Adipocyte (in vitro differentiated cells): ENCODE results near the gene NDUFB8.

ENCODE experiments used
- DNase-seq: peaks from one replicate; pipeline ENCODE4 v3.0.0-alpha.2; 2015; ENCODE audit warnings: low read depth
- H3K27me3 ChIP-seq: replicated peaks from 2 replicates; pipeline ENCODE4 v1.7.0; 2013; ENCODE audit warnings: mild to moderate bottlenecking, low read length, moderate library complexity; ENCODE audit not compliant: control insufficient read depth, insufficient read depth
- H3K36me3 ChIP-seq: 2 replicates; pipeline ENCODE4 v1.7.0; 2013; ENCODE audit warnings: low read length, mild to moderate bottlenecking, moderate library complexity; ENCODE audit not compliant: control insufficient read depth, insufficient read depth, severe bottlenecking
- H3K4me1 ChIP-seq: 2 replicates; pipeline ENCODE4 v1.7.0; 2013; ENCODE audit warnings: mild to moderate bottlenecking, low read length, moderate library complexity; ENCODE audit not compliant: control insufficient read depth, insufficient read depth
- H3K4me3 ChIP-seq: 2 replicates; pipeline ENCODE4 v1.7.0; 2013; ENCODE audit warnings: mild to moderate bottlenecking, low read length, moderate library complexity
- H3K9ac ChIP-seq: 2 replicates; pipeline ENCODE4 v1.7.0; 2013; ENCODE audit warnings: mild to moderate bottlenecking, low read length, moderate library complexity
- H3K9me3 ChIP-seq: 2 replicates; pipeline ENCODE4 v1.7.0; 2013; ENCODE audit warnings: mild to moderate bottlenecking, low read length, moderate library complexity; ENCODE audit not compliant: control insufficient read depth

The NDUFB8 gene

DNA sequence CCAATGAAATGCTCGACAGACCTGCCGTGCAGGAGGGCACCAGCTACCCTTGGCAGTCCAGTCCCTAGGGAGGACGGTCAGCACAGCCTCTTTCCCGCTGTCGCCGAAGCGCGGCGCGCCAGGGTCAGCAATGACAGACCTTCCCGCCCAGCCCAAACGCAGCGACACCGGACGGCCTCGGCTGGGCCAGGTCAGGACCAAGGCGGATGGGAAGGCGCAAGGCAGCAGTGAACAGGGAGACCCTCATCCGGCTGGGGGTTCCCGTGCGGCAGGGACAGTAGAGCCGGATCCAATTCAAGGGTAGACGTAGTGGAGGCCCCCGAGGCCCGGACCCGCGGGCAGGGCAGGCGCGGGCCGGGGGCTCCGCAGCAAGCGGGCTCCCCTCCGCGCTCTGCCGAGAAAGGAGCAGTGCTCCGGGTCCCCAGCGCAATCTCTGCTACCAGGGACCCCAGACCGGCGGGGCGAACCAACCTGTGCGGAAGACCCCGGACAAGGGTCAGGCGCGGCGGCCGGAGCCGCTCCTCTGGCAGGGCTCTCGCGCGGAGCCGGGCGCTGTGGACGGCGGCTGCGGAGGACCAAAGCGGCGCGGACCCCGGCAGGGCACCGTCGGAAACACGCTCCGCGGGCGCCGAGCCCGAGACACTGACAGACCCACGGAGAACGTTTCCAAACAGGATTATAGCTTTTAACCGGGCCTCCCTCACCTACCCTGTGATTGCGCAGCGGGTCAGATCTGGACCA, 10.2 kb downstream of the NDUFB8 start, which contains the start of gene SEC31B:
SEC31B (minus strand) TSS at position 551 of the 741 bp plus-strand sequence. CDS start 2,909 bp downstream, outside the sequence.
- no peaks in the 10 kb centered on the region for H3K9me3 ChIP-seq
- peak within 1 kb of the TSS; percentile 78 for H3K4me3 ChIP-seq
- DNase-seq = peak; percentile 44
- H3K27me3 ChIP-seq = no peaks in the 10 kb centered on the region
- H3K4me1 ChIP-seq = peaks cover 16% of the 10 kb centered on the region
- H3K9ac ChIP-seq = peak within 1 kb of the TSS; percentile 69
- H3K36me3 ChIP-seq = peaks cover 17% of the 10 kb centered on the region

DNA sequence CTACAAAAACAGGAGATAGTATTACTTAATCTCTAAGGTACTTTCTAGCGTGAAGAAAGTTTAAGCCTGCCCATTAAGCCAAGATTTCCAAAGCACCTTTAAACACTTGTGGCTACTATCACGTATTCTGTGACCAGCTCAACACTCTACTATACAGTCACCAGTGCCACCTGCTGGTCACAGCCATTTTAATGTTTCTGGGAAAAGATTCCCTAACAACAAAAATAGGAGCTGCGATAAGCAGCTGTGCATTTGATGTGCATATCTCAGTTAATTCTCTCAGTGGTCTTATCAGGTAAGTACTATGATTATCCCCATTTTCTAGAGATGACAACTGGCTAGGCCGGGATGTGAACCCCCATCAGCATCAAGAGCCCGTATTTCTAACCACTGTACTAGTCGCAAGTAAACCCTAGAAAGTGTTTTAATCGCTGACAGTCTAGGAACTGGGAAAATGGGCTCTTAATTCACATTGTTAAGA, 10.9 kb downstream of the NDUFB8 start:
- Histone ChIP-seq H3K9ac (peak overlapping the region; percentile 69), H3K27me3 (no peaks in the 10 kb centered on the region), H3K4me3 (peak overlapping the region; percentile 78), H3K9me3 (no peaks in the 10 kb centered on the region), H3K4me1 (peaks cover 16% of the 10 kb centered on the region), H3K36me3 (peaks cover 10% of the 10 kb centered on the region)
- DNase-seq = peak; percentile 88

DNA sequence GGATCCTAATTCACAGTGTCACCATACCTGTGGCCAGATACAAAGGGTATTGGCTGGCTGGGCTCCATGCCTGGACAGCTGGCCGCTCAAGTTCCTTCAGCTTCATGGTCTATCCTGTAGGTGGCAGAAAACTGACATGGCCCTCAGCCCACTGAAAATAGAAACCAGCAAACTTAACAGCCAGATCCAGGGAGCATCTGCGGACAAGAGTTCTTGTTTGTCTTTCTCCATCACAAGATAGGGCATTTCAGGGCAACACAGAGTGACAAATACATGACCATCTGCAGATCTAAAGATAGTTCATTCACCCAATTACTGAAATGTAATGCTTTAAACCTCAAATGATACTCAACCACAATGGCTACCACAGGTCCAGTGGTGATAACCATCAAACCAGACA, 12.8 kb downstream of the NDUFB8 start:
- Histone ChIP-seq H3K9me3 (no peaks in the 10 kb centered on the region), H3K27me3 (peaks cover 3% of the 10 kb centered on the region)

DNA sequence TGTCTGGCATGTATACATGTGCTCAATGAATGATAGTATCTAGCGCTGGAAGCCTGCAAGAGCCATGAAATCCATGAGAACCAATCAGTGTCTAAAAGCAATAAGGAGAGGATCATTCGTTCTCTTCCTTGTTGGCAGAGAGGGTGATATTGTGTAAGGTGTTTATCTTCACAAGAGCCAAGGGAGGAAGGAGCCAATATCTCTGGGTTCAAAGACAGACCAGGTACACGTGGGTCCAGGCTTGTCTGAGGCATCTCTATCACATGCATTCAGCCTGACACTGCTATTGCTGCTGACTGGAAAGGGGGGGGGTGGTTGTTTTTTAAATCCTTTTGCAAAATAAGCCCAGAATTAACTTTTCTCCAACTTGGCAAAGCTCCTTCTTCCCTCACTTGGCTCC, 14.1 kb downstream of the NDUFB8 start:
- DNase-seq = no peak
- Histone ChIP-seq H3K36me3 (no peaks in the 10 kb centered on the region), H3K4me3 (no peak overlapping the region), H3K9ac (no peak overlapping the region), H3K4me1 (peaks cover 16% of the 10 kb centered on the region), H3K27me3 (peaks cover 3% of the 10 kb centered on the region), H3K9me3 (no peaks in the 10 kb centered on the region)

More for the DNA sequence above, 12.8 kb downstream of the NDUFB8 start:
- Histone ChIP-seq H3K9ac (no peak overlapping the region), H3K4me1 (peaks cover 16% of the 10 kb centered on the region), H3K4me3 (no peak overlapping the region), H3K36me3 (no peaks in the 10 kb centered on the region)
- no peak for DNase-seq

DNA sequence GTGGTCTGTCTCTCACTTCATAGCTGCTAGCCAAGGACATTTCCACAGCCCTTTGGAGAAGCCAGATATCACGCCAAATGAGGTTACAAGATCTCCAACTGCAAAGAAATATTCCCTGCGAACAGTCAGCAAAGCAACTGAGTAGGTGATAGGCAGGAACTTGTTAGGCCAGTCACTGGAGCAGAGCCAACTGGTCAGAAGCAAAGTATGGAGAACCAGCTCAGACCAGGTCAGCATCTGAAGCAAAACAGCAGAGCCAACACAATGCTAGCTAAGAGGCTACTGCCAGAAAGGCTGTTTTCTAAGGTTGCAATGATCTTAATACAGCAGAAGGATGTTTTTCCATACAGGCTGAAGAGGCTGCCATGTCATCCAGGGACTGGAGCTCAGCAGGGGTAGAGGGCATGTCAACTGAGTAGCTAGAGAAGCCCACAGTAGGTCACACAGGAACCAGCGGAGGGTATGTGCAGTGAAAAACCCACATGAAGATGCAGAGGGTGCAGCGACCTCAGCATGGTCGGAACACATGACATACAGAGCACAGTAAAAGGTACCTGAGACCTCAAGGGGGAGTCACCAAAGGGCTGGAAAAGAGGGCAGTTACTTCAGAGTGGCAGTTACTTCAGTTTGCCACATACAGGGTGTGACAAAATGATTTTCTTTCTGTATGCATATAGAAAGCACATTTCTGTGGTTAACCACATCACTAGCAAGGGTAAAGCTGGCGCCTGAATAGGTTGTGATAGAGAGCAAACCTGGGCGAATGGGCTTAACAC, 18.9 kb downstream of the NDUFB8 start:
- no peak for DNase-seq
- Histone ChIP-seq H3K27me3 (peaks cover 6% of the 10 kb centered on the region), H3K4me3 (no peak overlapping the region), H3K9me3 (no peaks in the 10 kb centered on the region), H3K36me3 (peaks cover 3% of the 10 kb centered on the region), H3K4me1 (peaks cover 2% of the 10 kb centered on the region), H3K9ac (no peak overlapping the region)

DNA sequence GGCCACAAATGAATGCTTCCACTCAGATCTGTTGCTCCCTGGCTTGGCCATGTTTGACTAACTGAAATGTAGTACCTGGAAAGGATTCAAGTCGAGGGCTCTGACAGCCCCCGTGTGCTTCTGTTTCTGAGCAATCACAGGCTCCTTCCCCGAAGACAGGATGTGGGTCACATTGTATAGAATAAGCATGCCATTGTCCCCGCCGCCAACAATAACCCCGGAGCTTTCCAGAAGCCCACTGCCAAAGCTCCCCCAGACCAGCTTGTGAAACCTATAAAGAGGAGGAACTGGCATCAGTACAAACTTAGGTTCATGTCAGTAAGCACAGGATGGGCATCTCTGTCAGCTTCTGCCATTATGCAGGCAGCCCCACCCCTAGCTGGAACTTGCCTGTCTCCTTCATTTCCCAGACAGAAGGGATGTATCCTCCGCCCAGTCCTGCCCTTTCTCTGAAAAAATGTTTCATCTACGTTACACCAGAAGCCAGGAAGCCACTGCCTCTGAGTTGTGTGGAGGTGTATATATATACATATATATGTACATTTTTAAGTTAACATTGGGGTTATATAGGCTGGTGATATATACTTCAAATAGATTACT, 20.3 kb downstream of the NDUFB8 start:
- H3K4me1 ChIP-seq = peaks cover 1% of the 10 kb centered on the region
- peaks cover 6% of the 10 kb centered on the region for H3K27me3 ChIP-seq
- H3K9me3 ChIP-seq = no peaks in the 10 kb centered on the region
- no peak for DNase-seq
- H3K36me3 ChIP-seq = peaks cover 8% of the 10 kb centered on the region
- H3K4me3 ChIP-seq = no peak overlapping the region
- H3K9ac ChIP-seq = no peak overlapping the region

DNA sequence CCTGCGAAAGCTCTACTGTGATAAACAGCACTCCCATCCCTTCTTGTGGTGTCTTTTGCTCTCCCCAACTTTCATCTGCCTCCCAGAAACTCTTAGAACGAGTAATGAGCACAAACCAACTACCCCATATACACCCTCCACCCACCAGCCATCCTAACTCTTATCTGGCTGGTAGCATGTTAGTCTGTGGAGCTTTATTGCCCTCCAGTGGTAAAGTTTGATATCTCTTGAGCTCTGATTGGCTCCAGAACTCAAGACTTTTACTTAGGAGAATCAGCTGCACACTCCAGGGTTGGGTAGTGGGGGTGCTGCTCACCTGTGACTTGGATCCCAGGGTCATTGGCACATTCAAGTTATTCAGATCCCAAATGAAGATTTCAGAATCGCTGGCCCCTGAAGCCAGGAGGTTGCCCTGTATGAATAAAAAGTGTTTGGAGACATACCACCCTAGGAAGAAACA, 20.9 kb downstream of the NDUFB8 start:
- H3K4me1 ChIP-seq = peaks cover 3% of the 10 kb centered on the region
- peaks cover 6% of the 10 kb centered on the region for H3K27me3 ChIP-seq
- H3K9me3 ChIP-seq = no peaks in the 10 kb centered on the region
- DNase-seq = peak; percentile 68
- no peak overlapping the region for H3K4me3 ChIP-seq
- no peak overlapping the region for H3K9ac ChIP-seq
- H3K36me3 ChIP-seq = peaks cover 8% of the 10 kb centered on the region

DNA sequence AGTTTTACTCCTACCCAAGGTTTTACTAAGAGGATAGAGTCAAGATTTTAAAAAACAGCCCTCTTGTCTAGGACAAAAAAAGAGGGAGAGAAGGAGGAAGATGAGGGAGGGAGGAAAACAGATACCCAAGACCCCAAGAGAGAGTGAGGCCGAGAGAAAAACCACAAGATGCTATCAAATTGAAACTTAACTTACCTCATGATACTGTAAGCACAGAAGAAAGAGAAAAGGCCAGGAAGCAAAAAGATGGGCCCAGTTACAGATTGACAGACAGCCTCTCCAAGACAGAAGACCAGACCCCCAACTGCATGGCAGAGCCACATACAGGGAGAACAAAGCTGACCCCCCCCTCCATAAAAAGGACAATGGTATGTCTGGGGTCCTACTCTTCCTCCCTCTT, 21.4 kb downstream of the NDUFB8 start:
- Histone ChIP-seq H3K27me3 (peaks cover 6% of the 10 kb centered on the region), H3K9ac (no peak overlapping the region), H3K9me3 (no peaks in the 10 kb centered on the region), H3K4me1 (peaks cover 3% of the 10 kb centered on the region), H3K36me3 (peaks cover 8% of the 10 kb centered on the region), H3K4me3 (no peak overlapping the region)
- DNase-seq = no peak

DNA sequence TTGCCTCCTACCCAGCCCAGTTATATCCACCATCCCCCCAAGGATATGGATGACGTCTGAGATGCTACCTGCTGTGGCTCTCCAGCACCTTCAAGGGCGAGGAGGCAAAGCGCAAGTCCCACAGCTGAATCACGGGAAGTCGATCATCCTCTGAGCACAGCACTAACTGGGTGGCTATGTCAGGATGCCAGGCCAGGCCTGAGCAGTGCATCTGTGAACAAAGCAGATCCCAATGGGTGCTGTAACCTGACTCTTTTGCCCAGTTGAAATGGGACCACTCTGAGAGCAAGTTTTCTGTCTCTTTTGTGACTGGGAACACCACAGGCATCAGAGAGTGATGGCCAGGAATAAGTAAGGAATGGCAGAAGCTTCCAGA, 22.3 kb downstream of the NDUFB8 start:
- Histone ChIP-seq H3K9ac (no peak overlapping the region), H3K27me3 (peaks cover 4% of the 10 kb centered on the region), H3K4me3 (no peak overlapping the region), H3K9me3 (no peaks in the 10 kb centered on the region), H3K4me1 (peaks cover 3% of the 10 kb centered on the region), H3K36me3 (peaks cover 8% of the 10 kb centered on the region)
- no peak for DNase-seq

DNA sequence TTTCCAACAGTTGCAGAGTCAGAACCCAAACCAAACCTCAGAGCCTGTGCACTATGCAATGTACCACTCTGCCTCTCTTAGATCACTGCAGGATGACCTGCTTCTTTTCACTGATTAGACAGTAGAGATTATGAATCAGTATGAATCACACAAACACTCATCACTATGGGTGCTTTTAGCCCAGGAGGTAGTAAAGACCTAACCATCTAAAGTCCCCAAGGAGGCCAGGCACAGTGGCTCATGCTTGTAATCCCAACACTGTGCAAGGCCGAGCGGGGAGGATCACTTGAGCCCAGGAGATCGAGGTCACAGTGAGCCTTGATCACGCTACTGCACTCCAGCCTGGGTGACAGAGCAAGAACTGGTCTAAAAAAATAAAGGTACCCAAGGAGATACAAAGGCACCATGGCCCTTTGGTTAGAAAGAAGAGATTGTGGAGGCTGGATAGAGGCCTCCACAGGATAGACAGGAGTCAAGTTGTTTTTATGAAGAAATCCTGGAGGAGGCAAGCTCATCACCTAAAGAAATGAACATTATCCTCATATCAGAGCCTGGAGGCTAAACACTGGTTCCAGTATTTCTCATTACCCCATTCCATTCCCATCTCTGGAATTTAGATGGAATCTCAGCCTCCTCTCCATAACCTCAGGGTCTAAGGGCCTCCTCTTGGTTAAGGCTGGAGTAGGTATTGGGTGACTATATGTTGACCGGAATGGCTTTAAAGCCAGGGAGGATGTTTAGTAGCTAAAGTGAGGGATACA, 22.9 kb downstream of the NDUFB8 start:
- Histone ChIP-seq H3K4me3 (no peak overlapping the region), H3K9ac (no peak overlapping the region), H3K27me3 (peaks cover 2% of the 10 kb centered on the region), H3K36me3 (peaks cover 12% of the 10 kb centered on the region), H3K9me3 (no peaks in the 10 kb centered on the region), H3K4me1 (peaks cover 3% of the 10 kb centered on the region)
- peak; percentile 29 for DNase-seq
